Measurements from ENCODE around the gene ZNF595. TPM values are rescaled to one million over a fixed set of nuclear protein-coding genes. Genes with fewer than 3 reads are reported as not detected.
"Not testable (repeated sequence)": the region's sequence is repeated elsewhere in the genome, so short reads cannot be mapped to it uniquely, and the experiment has no call there.

The ZNF595 gene
- polyA plus RNA-seq, 1 experiment = 1.5 TPM

DNA sequence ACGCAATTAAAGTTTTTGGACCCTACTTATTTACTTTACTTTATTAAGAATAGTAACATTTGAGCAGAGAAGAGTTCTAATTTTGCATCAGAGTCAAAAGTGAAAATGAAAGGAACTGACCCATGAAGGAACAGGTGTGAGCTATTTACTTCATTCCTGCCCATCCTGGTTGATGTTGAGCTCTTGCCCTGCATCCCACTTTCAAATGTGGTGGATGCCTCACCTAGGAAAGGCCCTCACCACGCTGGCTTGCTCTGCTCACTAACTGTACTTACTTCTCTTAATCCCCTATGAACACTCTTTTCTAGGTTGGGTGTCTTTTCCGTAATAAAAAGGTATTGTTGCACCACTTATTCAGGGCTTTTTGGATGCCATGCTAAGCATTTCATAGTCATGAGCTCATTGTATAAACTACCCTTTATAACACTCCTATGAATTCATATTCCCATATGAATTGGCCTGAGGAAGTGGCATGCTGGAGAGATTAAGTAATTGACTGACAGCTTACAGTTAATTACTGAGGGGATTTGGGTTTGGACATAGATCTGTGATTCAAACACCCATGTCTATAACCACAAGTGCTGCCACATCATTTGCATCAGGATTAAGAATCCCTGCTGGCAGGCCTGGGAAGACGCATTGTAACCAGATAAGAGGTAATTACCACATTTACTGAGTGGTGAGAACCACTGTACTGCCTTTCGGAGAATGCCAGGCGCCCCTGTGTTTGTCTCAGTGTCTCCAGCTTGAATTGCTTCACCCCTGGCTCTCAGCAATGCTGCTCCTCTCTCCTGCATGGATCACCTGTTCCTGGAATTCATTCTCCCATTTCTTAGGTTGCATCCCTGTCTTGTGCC lies 16.3 kb upstream of the ZNF595 start:
- H3K4me3 ChIP-seq (ENCODE audit: low read depth, low read length); H3K27me3 ChIP-seq (ENCODE audit: control insufficient read depth, insufficient read depth, low read length); DNase-seq (ENCODE audit: low read depth); H3K36me3 ChIP-seq (ENCODE audit: control insufficient read depth, insufficient read depth, low read length); POLR2A ChIA-PET: not testable (repeated sequence)
- CTCF ChIA-PET = interaction anchor here (2.1 to 2.5 kb wide), 2 partner anchors 12 to 19 kb away, joined by 5 to 6 read pairs; no protein-coding TSS in a partner anchor

DNA sequence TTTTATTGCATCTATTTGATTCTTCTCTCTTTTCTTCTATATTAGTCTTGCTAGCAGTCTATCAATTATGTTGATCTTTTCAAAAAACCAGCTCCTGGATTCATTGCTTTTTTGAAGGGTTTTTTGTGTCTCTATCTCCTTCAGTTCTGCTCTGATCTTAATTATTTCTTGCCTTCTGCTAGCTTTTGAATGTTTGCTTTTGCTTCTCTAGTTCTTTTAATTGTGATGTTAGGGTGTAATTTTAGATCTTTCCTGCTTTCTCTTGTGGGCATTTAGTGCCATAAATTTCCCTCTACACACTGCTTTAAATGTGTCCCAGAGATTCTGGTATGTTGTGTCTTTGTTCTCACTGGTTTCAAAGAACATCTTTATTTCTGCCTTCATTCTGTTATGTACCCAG lies 14.9 kb upstream of the ZNF595 start:
- CTCF ChIA-PET = interaction anchor here (2.1 kb wide), 1 partner anchor 17 kb away, joined by 5 read pairs; no protein-coding TSS in a partner anchor
- DNase-seq (ENCODE audit: low read depth); POLR2A ChIA-PET; H3K27me3 ChIP-seq (ENCODE audit: control insufficient read depth, insufficient read depth, low read length); H3K36me3 ChIP-seq (ENCODE audit: control insufficient read depth, insufficient read depth, low read length); H3K4me3 ChIP-seq (ENCODE audit: low read depth, low read length): not testable (repeated sequence)

DNA sequence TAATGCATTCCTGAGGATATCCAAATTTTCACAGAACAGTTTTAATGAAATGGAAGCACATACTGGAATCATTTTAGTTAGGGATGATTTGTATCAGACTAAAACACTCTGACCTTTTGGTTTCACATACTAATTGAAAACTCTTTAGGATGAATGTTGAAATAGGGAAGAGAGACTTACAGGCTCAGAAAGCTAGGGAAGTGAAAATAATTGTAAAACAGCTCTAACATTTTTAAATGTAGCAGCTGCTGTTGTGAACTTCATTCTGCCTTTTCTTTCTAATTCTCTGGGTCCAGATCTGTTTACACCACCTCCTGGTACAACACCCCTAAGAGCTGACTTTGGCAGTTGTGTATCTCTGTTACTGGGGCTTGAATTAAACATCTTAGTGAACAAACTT lies 9.7 kb upstream of the ZNF595 start:
- H3K27me3 ChIP-seq (ENCODE audit: control insufficient read depth, insufficient read depth, low read length); DNase-seq (ENCODE audit: low read depth); H3K36me3 ChIP-seq (ENCODE audit: control insufficient read depth, insufficient read depth, low read length); POLR2A ChIA-PET; H3K4me3 ChIP-seq (ENCODE audit: low read depth, low read length): not testable (repeated sequence)
- CTCF ChIA-PET = interaction anchor here (0.8 to 1.5 kb wide), 4 partner anchors 9 to 15 kb away, joined by 3 to 4 read pairs (median 3); no protein-coding TSS in a partner anchor

DNA sequence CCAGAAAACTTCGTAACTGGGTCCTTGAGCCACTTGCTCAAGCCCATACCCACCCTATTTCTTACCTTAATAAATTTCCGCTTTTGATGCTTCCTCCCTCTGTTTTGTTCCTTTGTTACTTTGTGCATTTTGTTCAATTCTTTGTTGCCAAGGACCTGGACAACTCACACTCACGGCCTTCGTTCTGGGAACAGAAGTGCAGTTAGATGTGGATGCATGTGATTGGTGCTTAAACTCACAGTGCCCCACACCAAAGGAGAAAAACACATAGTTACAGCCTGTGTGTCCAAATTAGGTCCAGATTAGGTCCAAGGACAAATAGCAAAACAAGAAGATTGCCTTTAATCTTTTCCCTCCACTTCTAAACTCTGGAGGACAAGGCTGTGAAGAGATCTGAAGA lies 1.9 kb upstream of the ZNF595 start:
- H3K36me3 ChIP-seq (ENCODE audit: control insufficient read depth, insufficient read depth, low read length); H3K27me3 ChIP-seq (ENCODE audit: control insufficient read depth, insufficient read depth, low read length); H3K4me3 ChIP-seq (ENCODE audit: low read depth, low read length); POLR2A ChIA-PET; DNase-seq (ENCODE audit: low read depth): not testable (repeated sequence)
- CTCF ChIA-PET = interaction anchor here (1.8 kb wide), 1 partner anchor 12 kb away, joined by 5 read pairs; no protein-coding TSS in a partner anchor

DNA sequence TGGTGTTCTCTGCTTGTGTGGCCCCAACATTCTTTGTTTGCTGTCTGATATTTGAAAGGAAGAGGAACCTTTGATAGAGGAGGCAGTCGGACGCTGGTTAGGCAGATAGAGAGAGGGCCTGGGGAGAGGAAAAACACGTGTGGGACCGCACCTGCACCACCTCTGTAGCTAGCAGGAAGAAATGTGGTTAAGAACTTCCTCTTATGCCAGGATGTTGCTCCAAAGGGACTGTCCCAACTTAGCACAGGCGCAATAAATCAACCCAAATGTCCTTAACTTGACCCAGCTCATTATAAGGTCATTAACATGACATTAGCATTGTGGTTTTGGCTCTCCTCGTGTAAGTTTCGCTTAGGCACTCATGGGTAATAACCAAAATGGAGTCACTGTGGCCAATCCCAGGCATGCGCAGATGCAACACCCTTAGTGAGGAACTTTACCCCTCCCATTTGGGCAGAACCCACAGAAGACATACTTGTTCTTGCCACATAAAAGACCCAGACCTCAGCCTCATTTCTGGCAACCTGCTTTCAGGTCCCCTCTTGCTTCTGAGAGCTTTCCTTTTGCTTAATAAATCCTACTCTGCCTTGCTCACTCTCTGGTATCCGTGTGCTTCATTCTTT lies 1.4 kb upstream of the ZNF595 start:
- H3K4me3 ChIP-seq (ENCODE audit: low read depth, low read length); POLR2A ChIA-PET; DNase-seq (ENCODE audit: low read depth); H3K36me3 ChIP-seq (ENCODE audit: control insufficient read depth, insufficient read depth, low read length); H3K27me3 ChIP-seq (ENCODE audit: control insufficient read depth, insufficient read depth, low read length): not testable (repeated sequence)
- CTCF ChIA-PET = interaction anchor here (1.3 to 1.8 kb wide), 2 partner anchors 8 to 12 kb away, joined by 3 to 5 read pairs; no protein-coding TSS in a partner anchor

DNA sequence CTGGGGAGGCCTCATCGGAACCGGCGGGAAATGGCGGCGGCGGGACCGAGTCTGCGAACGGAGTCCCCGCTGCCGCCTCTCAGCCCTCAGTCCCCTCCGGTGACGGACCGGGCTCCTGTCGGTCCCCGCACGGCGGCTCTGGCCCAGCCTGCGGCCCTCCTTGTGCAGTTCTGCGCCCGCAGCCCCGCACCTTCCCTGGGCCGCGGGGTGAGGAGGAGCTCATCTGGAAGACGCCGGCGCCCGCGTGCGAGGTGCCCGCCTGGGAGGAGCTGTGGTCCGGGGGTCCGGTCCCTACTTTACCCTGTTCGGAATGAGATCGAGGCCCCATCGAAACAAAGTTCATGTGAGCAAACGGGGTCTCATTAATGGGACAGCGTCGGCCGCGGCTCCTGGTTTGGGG lies 400 bp downstream of the ZNF595 start:
- H3K4me3 ChIP-seq (ENCODE audit: low read depth, low read length) = peak overlapping the region; percentile 33
- H3K27me3 ChIP-seq (ENCODE audit: control insufficient read depth, insufficient read depth, low read length); DNase-seq (ENCODE audit: low read depth); CTCF ChIA-PET; H3K36me3 ChIP-seq (ENCODE audit: control insufficient read depth, insufficient read depth, low read length); POLR2A ChIA-PET: not testable (repeated sequence)

DNA sequence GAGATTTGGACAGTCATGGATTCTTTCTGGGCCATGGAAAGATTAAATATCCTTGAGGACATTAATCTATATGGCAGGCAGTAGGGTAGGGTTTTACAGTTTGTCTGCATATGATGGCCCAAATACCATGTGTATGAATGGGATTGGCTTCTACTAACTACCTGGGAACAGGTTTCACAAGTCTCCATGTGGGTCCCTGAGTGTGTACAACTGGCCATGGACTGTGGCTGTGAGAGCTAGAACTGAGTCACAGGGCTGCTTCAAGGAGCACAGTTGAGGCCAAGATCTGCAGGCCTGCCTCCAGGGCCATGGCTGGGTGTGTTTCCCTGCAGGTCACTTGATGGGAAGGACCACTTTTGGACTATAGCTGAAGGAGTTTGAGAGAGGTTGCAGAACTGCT lies 11.6 kb downstream of the ZNF595 start:
- H3K27me3 ChIP-seq (ENCODE audit: control insufficient read depth, insufficient read depth, low read length); DNase-seq (ENCODE audit: low read depth); H3K36me3 ChIP-seq (ENCODE audit: control insufficient read depth, insufficient read depth, low read length); CTCF ChIA-PET; H3K4me3 ChIP-seq (ENCODE audit: low read depth, low read length); POLR2A ChIA-PET: not testable (repeated sequence)

DNA sequence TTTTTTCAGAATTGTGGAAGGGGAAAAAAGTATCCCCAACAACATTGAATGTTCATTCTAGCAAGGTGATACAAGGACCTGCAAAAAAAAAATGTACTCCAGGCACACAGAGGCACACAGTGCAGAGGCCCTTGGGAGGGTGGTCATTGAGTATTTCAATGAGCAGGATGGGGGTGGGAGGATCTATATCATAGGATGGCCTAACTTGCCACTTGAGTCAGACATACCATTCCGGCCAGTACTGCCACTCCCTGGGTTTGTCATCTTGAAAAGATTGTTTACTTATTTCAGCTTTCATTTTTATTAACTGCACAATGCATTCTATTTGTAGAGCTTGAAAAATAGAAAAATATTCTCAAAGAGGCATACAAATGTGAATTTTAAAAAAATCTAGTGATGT lies 18.7 kb downstream of the ZNF595 start:
- ChIA-PET POLR2A (no interaction called here), CTCF (no interaction called here)
- Histone ChIP-seq H3K4me3 (ENCODE audit: low read depth, low read length) (no peak overlapping the region), H3K27me3 (ENCODE audit: control insufficient read depth, insufficient read depth, low read length) (no peaks in the 10 kb centered on the region), H3K36me3 (ENCODE audit: control insufficient read depth, insufficient read depth, low read length) (peaks cover 2% of the 10 kb centered on the region; the same call in 1 of the 2 replicates)
- DNase-seq (ENCODE audit: low read depth) = no peak
- TF ChIP-seq, protein P1, sequence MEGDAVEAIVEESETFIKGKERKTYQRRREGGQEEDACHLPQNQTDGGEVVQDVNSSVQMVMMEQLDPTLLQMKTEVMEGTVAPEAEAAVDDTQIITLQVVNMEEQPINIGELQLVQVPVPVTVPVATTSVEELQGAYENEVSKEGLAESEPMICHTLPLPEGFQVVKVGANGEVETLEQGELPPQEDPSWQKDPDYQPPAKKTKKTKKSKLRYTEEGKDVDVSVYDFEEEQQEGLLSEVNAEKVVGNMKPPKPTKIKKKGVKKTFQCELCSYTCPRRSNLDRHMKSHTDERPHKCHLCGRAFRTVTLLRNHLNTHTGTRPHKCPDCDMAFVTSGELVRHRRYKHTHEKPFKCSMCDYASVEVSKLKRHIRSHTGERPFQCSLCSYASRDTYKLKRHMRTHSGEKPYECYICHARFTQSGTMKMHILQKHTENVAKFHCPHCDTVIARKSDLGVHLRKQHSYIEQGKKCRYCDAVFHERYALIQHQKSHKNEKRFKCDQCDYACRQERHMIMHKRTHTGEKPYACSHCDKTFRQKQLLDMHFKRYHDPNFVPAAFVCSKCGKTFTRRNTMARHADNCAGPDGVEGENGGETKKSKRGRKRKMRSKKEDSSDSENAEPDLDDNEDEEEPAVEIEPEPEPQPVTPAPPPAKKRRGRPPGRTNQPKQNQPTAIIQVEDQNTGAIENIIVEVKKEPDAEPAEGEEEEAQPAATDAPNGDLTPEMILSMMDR (IDR thresholded peaks at IDR 0.05; ENCODE audit: insufficient read depth, low read depth, low read length) = no peak

Measured in BJ (cell line).